ENCODE measurements around the gene ANKRD52.
A peak's percentile ranks its signal among the peaks of the same experiment; 100 is the strongest.
"Not testable (repeated sequence)": the region's sequence is repeated elsewhere in the genome, so short reads cannot be mapped to it uniquely, and the experiment has no call there.

Gene ANKRD52

GRCh38 chr12:56205445-56205844 is 52.7 kb downstream of the ANKRD52 start:
- no peak for DNase-seq

- DNase-seq: no peak
Observed at GRCh38 chr12:56204275-56204674, 53.9 kb downstream of the ANKRD52 start.

GRCh38 chr12:56202838-56203237 is 55.3 kb downstream of the ANKRD52 start:
- DNase-seq: no peak

- DNase-seq: no peak
Observed at GRCh38 chr12:56202366-56202765, 55.8 kb downstream of the ANKRD52 start.

GRCh38 chr12:56198836-56199235 is 59.3 kb downstream of the ANKRD52 start:
- DNase-seq: no peak

GRCh38 chr12:56197921-56198635 is 60.1 kb downstream of the ANKRD52 start:
- DNase-seq: no peak

GRCh38 chr12:56196818-56197550 is 61.2 kb downstream of the ANKRD52 start:
- DNase-seq: not testable (repeated sequence)

GRCh38 chr12:56193025-56193578 is 65.1 kb downstream of the ANKRD52 start:
- DNase-seq: peak; percentile 87

GRCh38 chr12:56192582-56192981 is 65.6 kb downstream of the ANKRD52 start:
- no peak for DNase-seq

GRCh38 chr12:56190695-56191155 is 67.5 kb downstream of the ANKRD52 start:
- no peak for DNase-seq

- peak; percentile 93 for DNase-seq
Observed at GRCh38 chr12:56189918-56190694, 68.1 kb downstream of the ANKRD52 start.

GRCh38 chr12:56189099-56189917 is 68.9 kb downstream of the ANKRD52 start, which contains the start of gene SMARCC2:
TSS of gene SMARCC2 (minus strand) at chr12:56189483. CDS start at chr12:56189461, 22 bp downstream.
- peak; percentile 90 for DNase-seq

- DNase-seq: peak; percentile 15
Observed at GRCh38 chr12:56188778-56189098, 69.4 kb downstream of the ANKRD52 start.

- peak; percentile 27 for DNase-seq
Observed at GRCh38 chr12:56188131-56188777, 69.9 kb downstream of the ANKRD52 start.
